Stimulated activated CD4-positive, alpha-beta T cell treated with anti-CD3 and anti-CD28 coated beads, Interleukin-15, amount 100 ng/mL, for 48 hours (primary cell): Measurements from ENCODE around the gene UBXN6.
A peak's percentile ranks its signal among the peaks of the same experiment; 100 is the strongest.

Experiments
- DNase-seq, 2 donors: peaks; one replicate each; pipeline ENCODE4 v3.0.0-alpha.2; 2020; ENCODE audit warnings: low read depth in 2 of 2

The UBXN6 gene

DNA sequence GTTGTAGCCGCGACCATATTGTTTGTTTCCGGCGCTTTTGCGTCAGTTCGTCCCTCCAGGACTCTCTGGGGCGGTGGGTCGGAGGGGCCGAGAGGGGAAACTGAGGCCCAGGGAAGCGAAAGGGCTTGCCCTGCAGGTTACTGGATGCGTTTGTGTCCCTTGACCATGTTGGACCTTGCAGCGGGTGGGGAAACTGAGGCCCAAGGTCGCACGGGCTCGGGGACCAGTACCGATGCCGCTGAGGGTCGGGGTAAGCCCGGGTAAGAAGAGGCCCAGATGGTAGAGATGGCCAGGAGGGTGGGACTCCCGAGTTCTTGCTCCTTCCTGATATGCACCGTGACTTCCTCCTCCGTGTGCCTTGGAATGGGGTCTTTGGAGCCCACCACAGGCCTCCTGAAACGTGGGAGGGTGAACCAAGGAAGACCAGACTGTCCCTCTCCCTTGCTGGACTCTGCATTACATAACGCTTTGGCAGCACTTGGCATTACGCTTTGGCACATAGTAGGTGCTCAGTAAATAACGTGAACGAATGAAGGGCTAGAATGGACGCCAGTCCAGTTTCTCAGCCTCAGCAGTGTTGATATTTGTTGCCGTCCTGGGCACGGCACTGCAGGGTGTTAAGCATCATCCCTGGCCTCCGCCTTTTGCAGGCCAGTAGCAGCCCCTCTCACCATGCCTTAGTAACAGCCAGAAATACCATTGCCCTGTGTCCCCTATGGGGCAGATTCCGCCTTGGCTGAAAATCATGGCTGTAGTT is 54.4 kb downstream of the UBXN6 start:
- DNase-seq: no peak

DNA sequence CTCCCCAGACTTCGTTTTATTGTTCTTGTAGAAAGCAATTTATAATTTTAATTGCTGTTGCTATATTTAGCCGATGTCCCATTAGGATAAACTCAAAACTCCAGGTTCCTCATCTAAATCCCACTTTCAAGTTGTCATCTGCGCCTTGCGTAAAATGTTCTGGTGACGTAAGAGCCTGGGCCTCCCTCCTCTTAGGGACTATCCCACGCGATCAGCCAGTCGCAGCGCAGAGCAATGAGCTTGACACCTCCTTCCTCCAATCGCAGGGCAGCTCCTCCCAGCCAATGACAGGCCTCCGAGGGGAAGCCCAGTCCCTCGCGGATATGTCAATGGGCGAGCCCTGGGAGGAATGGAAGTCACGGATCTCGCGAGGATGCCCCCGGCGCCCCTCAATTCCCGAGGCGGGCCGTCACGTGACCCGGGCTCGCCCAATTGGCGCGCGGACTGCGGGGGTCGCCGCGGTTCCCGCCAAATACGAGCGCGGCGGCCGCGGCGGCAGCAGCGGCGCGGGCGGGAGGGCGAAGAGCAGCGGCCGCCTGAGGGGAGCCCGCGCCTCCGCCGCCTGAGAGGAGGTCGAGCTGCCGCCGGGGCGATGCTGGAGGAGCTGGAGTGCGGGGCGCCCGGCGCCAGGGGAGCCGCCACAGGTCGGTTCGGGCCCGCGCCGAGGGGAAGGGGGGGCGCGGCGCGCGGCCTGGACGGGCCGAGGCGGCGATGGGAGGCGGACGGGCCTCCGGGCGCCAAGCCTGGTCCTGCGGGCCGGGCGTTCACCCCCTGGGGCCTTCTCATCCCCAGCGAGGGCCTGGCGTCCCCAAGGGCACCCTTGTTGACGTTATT is 55.2 kb downstream of the UBXN6 start, which contains the start of gene CHAF1A:
Gene CHAF1A (plus strand): TSS at position 470 of the 834 bp plus-strand sequence. CDS start 123 bp downstream, at position 593.
- peak; percentile 99 for DNase-seq

DNA sequence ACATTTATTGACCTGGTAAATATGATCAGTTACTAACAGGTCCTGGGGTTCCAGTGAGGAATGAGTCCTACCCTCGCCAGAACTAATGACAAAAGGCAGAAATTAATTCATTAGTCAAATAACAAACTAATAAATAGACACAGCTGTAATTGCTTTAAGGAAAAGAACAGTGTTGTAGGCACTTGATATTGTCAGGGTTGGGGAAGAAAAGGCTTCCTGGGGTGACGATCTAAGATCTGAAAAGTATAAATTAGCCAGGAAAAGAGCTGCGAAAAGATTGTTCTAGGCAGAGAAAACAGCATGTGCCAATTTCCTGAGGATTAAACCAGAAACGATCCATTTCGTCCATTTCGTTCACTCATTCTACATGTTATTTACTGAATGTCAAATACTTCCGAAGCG is 55.8 kb downstream of the UBXN6 start:
- no peak for DNase-seq

DNA sequence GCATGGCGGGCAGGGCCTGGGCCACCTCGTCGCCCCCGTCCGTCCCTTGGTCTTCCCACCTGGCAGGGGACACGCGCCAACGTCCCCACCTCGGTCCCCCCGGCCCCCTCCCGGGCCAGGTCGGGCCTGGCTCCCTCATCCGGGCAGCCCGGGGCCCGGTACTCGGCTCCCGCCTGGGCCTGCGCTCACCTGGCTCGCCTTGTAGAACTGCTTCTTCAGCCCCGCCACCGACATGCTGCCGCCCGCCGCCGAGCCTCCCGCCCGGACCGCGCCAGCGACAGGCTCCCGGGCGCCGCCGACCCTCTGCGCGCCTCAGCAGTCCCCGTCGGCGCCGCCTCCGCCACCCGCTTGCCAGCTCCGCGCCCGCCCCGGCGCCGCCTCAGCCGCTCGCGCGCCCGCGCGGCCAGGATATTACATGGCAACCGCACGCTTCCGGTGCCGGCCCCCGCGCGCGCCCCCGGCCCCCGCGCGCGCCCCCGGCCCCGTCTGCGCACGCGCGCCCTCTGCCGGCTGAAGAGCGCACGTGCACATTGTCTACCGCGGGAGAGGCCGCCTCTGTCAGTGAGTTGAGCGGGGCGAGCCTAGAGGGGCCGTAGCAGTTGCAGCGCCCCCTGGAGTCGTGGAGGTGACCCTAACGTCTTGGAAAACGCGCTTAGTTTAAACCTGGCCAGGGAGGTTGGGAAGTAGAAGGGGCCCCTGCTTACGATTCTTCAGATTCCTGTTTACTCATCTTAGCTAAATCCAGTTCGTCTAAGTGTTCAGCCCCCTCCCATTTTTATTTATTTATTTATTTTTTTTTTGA is 57.3 kb downstream of the UBXN6 start, which contains the start of gene SH3GL1:
Gene SH3GL1 (minus strand): TSS at position 413 of the 802 bp plus-strand sequence. CDS start 179 bp downstream, at position 234.
- peak; percentile 87 to 89 for DNase-seq

DNA sequence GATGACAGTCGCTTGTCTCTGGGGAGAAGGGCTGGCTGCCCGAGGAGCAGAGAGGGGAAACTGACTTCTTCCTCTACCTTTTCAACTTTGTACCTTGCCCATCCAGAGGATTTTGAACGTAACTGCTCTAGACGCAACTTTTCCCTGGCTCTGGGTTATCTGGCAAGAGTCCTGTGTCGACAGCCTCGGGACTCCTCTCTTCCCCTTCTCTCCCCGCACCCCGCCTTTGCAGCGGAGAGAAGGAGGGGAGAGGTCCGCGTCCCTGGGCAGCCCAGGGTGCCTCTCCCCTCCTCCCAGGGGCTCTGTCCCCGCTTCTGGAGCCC is 57.8 kb downstream of the UBXN6 start:
- DNase-seq: no peak

DNA sequence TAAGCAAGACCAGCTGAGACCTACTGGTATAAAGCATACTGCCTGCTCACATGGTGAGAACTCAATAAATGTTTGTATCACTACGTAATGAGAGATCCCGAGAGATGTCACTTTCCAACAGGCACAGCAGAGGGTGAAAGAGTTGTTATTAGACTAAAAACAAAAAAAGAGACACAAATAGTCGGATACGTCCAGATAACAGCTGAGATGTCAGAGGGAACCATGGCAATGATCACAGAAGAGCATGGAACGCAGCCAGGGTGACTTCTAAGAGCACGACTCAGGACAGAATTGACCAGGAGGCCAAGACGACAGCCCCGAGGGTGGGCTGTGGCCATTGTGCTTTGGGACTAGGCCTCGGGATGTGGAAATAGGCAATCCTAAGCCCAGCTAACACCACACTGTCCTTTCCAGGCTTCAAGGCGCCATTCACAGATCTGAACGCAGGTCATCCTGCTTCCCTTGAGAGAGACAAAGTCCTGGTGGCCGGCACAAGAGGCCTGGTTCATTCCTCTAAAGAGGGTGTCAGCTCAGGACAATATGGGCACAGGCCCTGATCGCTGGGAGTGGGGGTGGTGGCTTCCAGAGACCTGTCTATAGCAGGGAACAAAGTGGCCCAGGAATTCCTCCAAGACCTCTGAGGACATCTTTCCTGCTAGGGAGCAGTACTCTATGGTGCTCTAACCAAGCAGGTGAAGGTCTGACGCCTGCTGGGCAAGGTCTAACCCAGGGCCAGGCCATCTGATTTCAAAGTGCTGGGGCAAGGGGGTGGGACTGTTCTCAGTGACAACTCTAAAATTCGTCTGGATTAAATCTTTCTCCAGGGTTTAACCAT is 60.4 kb downstream of the UBXN6 start:
- DNase-seq: no peak
